Hematopoietic multipotent progenitor cell treated with erythropoietin and hydrocortisone succinate and interleukin-3 and kit ligand, for 4 days (in vitro differentiated cells): ENCODE data around the gene CKAP5.

ENCODE experiments used
- DNase-seq: peaks from one replicate; pipeline ENCODE4 v3.0.0-alpha.2; 2015

The CKAP5 gene

DNA sequence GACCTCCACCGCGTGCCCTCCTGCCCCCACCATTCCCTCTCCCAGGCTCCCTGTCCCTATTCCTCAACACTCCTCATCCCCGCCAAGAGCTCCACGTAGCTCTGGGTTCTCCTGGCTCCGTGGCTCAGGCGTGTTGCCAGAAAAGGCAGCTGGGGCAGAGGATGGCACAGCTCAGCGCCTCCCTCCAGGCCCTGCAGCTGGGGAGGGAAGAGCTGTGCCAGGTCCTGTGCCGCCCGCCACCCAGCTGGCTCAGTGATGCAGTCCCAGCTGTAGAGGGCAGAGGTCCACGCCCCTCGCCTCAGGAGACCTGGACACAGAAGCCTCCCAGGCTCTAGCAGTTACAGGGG lies 149.9 kb downstream of the CKAP5 start:
- no peak for DNase-seq

DNA sequence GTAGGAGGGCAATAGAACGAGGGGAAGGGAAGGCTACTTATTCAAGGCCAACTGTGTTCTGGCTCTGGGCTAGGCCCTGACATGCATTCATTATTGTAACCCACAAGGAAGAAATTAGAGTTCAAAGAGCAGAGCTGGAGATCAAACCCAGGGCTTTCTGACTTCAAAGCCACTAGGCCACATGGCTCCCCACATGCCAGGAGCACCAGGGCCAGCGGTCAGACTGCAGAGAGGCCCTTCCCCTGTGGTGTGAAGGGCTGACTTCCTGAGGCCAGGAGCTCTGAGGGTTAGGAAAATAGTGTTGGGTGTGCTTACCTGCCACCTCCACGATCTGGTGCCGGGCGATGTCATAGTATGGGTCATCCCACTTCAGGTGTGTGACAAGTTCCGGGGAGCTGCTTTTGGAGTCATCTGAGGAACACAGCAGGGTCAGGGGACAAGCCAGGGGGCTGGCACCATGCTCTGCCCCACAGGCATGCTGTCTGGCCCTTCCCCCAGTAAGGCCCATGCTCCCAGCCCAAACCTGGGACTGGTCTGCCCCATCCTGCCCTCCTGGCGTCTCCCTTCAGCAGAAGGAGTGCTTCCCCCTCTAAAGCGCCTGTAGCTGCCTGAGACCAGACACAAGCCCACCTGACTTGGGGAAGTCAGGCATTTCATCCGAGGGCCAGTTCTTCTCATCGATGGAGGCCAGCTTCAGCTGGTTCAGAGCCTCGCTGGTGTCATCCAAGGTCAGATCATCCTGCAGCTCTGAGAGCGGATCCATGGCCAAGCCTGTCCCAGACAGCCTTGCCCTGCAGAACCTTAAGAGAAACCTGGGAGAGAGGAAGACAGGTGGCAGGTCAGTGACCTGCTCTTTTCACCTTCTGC lies 150.5 kb downstream of the CKAP5 start:
- no peak for DNase-seq

DNA sequence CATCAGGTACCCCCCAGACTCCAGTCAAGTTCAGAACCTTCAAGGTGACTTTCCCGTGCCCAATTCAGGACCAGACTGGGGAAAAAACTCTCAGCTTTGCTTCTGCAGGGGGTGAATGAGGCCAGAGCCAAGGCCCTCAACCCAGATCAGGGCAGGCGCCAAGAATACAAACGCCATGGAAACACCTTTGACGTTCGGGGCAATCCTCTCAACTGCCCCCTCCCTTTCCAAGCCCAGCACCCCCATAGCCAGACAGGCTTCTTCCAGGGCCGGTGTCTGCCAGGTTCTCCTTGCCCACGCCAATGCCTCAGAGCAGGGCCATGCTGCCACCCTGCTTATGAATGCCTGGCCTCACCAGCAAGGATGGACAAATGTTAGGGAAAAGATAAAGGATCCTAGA lies 151.5 kb downstream of the CKAP5 start:
- no peak for DNase-seq

DNA sequence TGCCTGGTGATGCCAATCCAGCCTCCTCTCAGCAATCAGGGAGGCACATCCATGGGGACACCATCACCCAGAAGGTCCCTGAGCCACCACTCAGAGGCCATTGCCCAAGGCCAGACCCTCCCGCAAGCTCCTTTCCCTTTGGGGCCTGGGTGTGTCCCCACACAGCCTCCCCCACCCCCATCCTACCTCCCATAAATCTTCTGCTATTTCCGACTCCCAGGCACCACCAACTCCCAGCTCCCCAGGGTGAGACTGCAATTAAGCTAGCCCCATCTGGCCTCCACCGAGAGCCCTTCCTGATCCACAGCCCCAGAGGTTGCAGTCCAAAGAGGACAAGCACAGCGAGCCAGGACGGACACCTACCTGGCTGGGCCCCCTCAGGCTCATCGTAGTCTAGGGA lies 152.0 kb downstream of the CKAP5 start:
- DNase-seq = no peak

DNA sequence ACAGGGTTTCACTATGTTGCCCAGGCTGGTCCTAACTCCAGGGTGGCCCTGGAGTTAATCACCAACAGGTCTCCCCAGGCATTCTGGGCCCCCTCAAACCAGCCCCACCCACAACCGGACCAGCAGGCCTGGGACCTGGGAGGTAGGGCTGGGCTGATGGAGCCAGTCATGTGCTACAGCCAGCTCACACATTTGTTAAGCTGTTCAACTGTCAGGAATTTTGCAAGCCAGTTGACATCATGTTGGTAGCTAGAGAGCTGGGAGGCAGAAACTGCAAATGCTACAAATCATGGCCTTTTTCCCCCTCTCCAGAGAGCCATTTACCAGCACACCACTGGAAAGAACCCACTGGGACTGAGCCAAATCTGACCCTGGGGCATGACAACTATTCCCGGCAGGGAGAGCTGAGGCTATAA lies 152.5 kb downstream of the CKAP5 start:
- no peak for DNase-seq
